ENCODE measurements around the gene MSRB1. TPM values are rescaled to one million over a fixed set of nuclear protein-coding genes. Genes with fewer than 3 reads are reported as not detected.

MSRB1 gene
- total RNA-seq, 1 donor from 2014 or later, result 14.1 TPM

- no peak for TF ChIP-seq CTCF (IDR thresholded peaks at IDR 0.05; ENCODE audit: unreplicated experiment)
- Mint-ChIP-seq H3K4me1 (peaks cover 15% of the 10 kb centered on the region), H3K27ac (peak within 1 kb of the TSS; percentile 87), H3K36me3 (peaks cover 9% of the 10 kb centered on the region), H3K27me3 (ENCODE audit: low read depth) (peaks cover 53% of the 10 kb centered on the region), H3K4me3 (peak within 1 kb of the TSS; percentile 83), H3K9me3 (no peaks in the 10 kb centered on the region)
- peak; percentile 71 to 85 for DNase-seq (ENCODE audit: low spot score in 2 of 2, unreplicated experiment in 2 of 2)
Observed at GRCh38 chr16:1983544-1984346, 40.7 kb upstream of the MSRB1 start, which contains the start of gene GFER. Gene GFER (plus strand): TSS chr16:1984193. CDS start chr16:1984219, 26 bp downstream.

DNA sequence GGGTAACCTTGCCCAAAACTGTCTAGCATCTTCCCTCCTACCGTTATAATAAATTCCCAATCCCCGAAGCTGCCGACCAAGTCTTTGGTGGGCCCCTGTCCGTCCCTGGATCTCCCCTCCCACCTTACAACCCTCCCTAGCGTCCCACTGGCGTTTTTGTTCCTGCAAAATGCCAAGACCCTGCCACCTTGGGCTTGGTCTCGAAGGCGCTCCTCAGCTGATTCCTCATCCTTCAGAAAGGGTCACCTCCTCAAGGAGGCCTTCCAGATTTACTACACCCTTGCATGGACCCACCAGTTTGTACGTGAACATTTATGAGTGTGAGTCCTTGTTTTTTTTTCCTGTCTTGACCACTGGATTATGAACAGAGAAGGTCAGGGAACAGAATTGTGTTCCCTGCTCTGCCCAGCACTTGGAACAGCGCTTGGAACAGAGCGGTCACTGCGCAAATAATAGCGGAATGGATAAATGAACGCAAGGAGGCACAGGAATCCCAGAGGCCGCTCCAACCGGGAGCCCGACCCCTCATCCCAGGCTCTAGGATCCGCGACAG lies 40.1 kb upstream of the MSRB1 start:
- Mint-ChIP-seq H3K4me1 (peaks cover 15% of the 10 kb centered on the region), H3K4me3 (peak overlapping the region; percentile 72), H3K27ac (peak overlapping the region; percentile 30), H3K27me3 (ENCODE audit: low read depth) (peaks cover 52% of the 10 kb centered on the region), H3K36me3 (peaks cover 9% of the 10 kb centered on the region), H3K9me3 (no peaks in the 10 kb centered on the region)
- DNase-seq (ENCODE audit: low spot score in 2 of 2, unreplicated experiment in 2 of 2), result no peak
- no peak for TF ChIP-seq CTCF (IDR thresholded peaks at IDR 0.05; ENCODE audit: unreplicated experiment)

DNA sequence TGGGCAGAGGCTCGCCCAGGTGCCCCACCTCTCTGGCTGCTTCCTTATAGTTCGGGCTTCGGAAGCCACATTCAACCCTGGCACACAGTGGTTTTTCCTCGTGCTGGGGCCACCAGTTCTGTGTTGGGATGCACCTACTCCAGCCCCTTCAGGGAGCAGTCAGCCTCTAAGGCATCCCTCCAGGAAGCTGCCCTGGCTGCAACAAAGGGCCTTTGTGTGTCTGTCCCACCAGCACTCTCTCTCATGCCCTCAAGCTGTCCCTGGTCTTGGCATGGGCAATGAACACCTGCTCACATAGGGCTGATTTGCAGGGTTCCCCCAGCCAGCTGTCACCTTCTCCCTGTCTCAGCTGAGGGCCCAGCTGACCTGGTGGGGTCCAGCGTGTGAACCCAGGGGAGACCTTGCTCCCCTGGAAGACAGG lies 39.0 kb upstream of the MSRB1 start:
- Mint-ChIP-seq H3K27me3 (ENCODE audit: low read depth) (peaks cover 52% of the 10 kb centered on the region), H3K36me3 (peaks cover 11% of the 10 kb centered on the region)
- no peak for TF ChIP-seq CTCF (IDR thresholded peaks at IDR 0.05; ENCODE audit: unreplicated experiment)

DNA sequence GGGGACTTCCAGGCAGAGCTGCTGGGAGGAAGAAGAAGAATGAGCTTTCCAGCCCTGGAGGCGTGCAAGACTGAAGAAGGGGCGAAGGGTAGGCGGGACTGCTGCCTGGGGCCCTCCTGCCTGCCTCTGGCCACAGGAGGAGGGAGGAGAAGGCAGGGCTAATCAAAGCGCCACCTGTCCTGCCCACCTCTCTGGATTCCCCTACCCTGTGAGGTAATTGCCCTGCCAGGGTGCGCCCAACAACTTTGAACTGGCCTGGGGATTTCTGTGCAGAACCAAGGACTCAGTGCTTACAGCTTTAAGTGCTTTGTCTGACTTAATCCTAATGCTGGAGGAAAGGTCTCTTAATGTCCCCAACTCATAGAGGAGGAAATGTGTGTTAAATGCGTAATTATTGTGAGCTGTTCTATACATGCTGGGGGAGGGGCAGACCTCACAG lies 38.4 kb upstream of the MSRB1 start, which contains the start of gene NOXO1:
TSS of gene NOXO1 (minus strand) at position 72 of the 439 bp plus-strand sequence. CDS start 290 bp downstream, outside the sequence.
- no peak for DNase-seq (ENCODE audit: low spot score in 2 of 2, unreplicated experiment in 2 of 2)
- H3K9me3 Mint-ChIP-seq, result no peaks in the 10 kb centered on the region
- peaks cover 15% of the 10 kb centered on the region for H3K4me1 Mint-ChIP-seq
- H3K4me3 Mint-ChIP-seq, result peak within 1 kb of the TSS; percentile 29
- peaks cover 51% of the 10 kb centered on the region for H3K27me3 Mint-ChIP-seq (ENCODE audit: low read depth)
- H3K27ac Mint-ChIP-seq, result no peak within 1 kb of the TSS
- TF ChIP-seq CTCF (IDR thresholded peaks at IDR 0.05; ENCODE audit: unreplicated experiment), result no peak
- H3K36me3 Mint-ChIP-seq, result peaks cover 5% of the 10 kb centered on the region

More for the DNA sequence above, 39.0 kb upstream of the MSRB1 start:
- no peak for DNase-seq (ENCODE audit: low spot score in 2 of 2, unreplicated experiment in 2 of 2)
- no peaks in the 10 kb centered on the region for H3K9me3 Mint-ChIP-seq
- H3K27ac Mint-ChIP-seq, result no peak overlapping the region
- H3K4me3 Mint-ChIP-seq, result no peak overlapping the region
- peaks cover 15% of the 10 kb centered on the region for H3K4me1 Mint-ChIP-seq

DNA sequence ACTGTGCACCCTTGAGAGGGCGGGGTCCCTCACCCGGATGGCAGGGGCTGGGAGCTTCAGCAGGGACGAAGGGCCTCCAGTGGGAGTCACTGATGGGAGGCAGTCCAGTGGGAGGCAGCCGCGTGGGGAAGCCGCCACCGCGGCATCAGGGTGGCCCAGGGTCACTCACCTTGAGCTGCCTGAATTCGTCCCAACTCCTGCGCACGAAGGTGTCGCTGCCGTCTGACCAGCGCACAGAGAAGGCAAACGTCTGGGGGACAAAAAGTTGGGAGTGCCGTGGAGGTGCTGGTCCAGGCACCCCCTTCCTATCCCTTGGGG lies 37.7 kb upstream of the MSRB1 start:
- Mint-ChIP-seq H3K4me1 (peaks cover 15% of the 10 kb centered on the region), H3K9me3 (no peaks in the 10 kb centered on the region), H3K27ac (no peak overlapping the region), H3K4me3 (no peak overlapping the region), H3K36me3 (peaks cover 6% of the 10 kb centered on the region), H3K27me3 (ENCODE audit: low read depth) (peaks cover 51% of the 10 kb centered on the region)
- DNase-seq (ENCODE audit: low spot score in 2 of 2, unreplicated experiment in 2 of 2), result no peak
- no peak for TF ChIP-seq CTCF (IDR thresholded peaks at IDR 0.05; ENCODE audit: unreplicated experiment)

All from mesothelial cell of epicardium (in vitro differentiated cells).